ENCODE data around the gene PML. TPM values are rescaled to one million over a fixed set of nuclear protein-coding genes. Genes with fewer than 3 reads are reported as not detected.

The PML gene
- total and polyA plus RNA-seq, 12 donors = 17.9 to 50.1 (median 22.5) TPM

DNA sequence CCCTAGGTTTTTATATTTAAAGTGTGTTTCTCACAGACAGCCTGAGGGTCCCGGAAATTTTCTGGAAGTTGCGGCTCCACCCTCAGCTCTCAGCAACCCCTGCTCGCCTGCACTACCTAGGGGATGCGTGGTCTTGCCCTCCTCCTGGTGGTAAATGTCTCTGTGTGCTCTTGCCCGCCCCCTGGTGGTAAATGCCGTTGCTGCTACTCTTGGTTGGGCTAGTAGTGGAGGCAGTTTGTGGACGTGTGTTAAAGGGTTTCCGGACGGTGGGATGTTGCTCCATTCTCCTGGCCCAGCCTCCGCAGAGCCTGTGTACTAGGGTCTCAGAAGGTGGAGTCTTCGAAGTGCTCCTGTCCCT, 29.8 kb upstream of the PML start:
- WGBS, 2 donors = 8 to 9% methylated on average over 11 of the region's 11 CpGs
- no peaks in the 10 kb centered on the region for H3K36me3 ChIP-seq
- TF ChIP-seq, protein P1, sequence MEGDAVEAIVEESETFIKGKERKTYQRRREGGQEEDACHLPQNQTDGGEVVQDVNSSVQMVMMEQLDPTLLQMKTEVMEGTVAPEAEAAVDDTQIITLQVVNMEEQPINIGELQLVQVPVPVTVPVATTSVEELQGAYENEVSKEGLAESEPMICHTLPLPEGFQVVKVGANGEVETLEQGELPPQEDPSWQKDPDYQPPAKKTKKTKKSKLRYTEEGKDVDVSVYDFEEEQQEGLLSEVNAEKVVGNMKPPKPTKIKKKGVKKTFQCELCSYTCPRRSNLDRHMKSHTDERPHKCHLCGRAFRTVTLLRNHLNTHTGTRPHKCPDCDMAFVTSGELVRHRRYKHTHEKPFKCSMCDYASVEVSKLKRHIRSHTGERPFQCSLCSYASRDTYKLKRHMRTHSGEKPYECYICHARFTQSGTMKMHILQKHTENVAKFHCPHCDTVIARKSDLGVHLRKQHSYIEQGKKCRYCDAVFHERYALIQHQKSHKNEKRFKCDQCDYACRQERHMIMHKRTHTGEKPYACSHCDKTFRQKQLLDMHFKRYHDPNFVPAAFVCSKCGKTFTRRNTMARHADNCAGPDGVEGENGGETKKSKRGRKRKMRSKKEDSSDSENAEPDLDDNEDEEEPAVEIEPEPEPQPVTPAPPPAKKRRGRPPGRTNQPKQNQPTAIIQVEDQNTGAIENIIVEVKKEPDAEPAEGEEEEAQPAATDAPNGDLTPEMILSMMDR (IDR thresholded peaks at IDR 0.05) = peak; percentile 92 to 98 (median 95)
- no peak overlapping the region for H3K4me3 ChIP-seq
- peak; percentile 86 to 87 for DNase-seq
- peak overlapping the region in 1 of 10 donors; percentile 32 for H3K27ac ChIP-seq
- intact Hi-C loops (cut with DNase I) = loop anchor here in 7 of 10 donors (1.0 to 10.0 kb wide), 5 partner anchors 13 to 92 kb away; partner anchors contain the start of gene TBC1D21 (in 2 of the 7)
- H3K27me3 ChIP-seq = peaks cover 0 to 4% (median 0%) of the 10 kb centered on the region in 7 donors
- peaks cover 0 to 21% (median 5%) of the 10 kb centered on the region in 9 donors for H3K4me1 ChIP-seq
- peak; percentile 89 to 96 (median 92) for ATAC-seq
- no peaks in the 10 kb centered on the region for H3K9me3 ChIP-seq

GRCh38 chr15:73965094-73965757, 29.3 kb upstream of the PML start:
- peak in 5 of 8 donors; percentile 24 to 53 (median 45) for ATAC-seq
- peak overlapping the region in 1 of 10 donors; percentile 32 for H3K27ac ChIP-seq
- H3K27me3 ChIP-seq = peaks cover 0 to 4% (median 0%) of the 10 kb centered on the region in 7 donors
- intact Hi-C loops (cut with DNase I) = loop anchor here in 4 of 10 donors (2.0 to 10.0 kb wide), 2 partner anchors 14 to 70 kb away; no protein-coding TSS in a partner anchor
- no peak overlapping the region for H3K4me3 ChIP-seq
- H3K9me3 ChIP-seq = no peaks in the 10 kb centered on the region
- 41% methylated on average over 13 of the region's 13 CpGs for WGBS, 2 donors
- TF ChIP-seq, protein P1 (IDR thresholded peaks at IDR 0.05) = peak in 4 of 9 donors; percentile 2 to 45 (median 8)
- H3K4me1 ChIP-seq = peaks cover 0 to 19% (median 5%) of the 10 kb centered on the region in 9 donors
- no peaks in the 10 kb centered on the region for H3K36me3 ChIP-seq
- DNase-seq = no peak

GRCh38 chr15:73965758-73966113, 28.8 kb upstream of the PML start:
- intact Hi-C loops (cut with DNase I) = loop anchor here in 4 of 10 donors (2.0 to 10.0 kb wide), 2 partner anchors 15 to 71 kb away; no protein-coding TSS in a partner anchor
- WGBS, 2 donors = 62 to 70% methylated on average over 2 of the region's 2 CpGs
- Histone ChIP-seq H3K4me3 (no peak overlapping the region), H3K27ac (no peak overlapping the region), H3K4me1 (peaks cover 0 to 19% (median 5%) of the 10 kb centered on the region in 9 donors), H3K27me3 (peaks cover 0 to 4% (median 0%) of the 10 kb centered on the region in 7 donors), H3K9me3 (no peaks in the 10 kb centered on the region), H3K36me3 (no peaks in the 10 kb centered on the region)
- TF ChIP-seq, protein P1 (IDR thresholded peaks at IDR 0.05) = no peak
- ATAC-seq (no peak), DNase-seq (no peak)

DNA sequence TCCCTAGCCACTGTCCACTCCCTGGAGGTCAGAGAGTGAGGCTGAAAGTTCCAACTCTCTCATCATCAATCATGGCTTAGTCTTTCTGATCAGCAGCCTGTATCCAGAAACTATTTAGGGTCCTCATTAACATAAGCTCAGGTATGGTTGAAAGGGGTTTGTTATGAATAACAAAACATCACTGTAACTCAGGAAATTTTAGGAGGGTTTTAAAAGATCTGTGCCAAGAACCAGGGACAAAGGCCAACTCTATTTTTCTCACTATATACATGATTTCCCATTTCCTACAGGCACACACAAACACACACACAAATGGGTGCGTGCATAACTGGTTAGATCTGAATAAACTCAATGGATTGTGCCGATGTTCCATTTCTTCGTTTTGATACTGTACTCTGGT, 26.1 kb upstream of the PML start:
- intact Hi-C loops (cut with DNase I) = loop anchor here in 2 of 10 donors (10.0 kb wide), 1 partner anchor 74 kb away; no protein-coding TSS in a partner anchor
- 92 to 93% methylated on average over 3 of the region's 3 CpGs for WGBS, 2 donors
- Histone ChIP-seq H3K4me1 (peaks cover 0 to 30% (median 14%) of the 10 kb centered on the region in 9 donors), H3K27me3 (peaks cover 0 to 4% (median 0%) of the 10 kb centered on the region in 7 donors), H3K27ac (no peak overlapping the region), H3K36me3 (no peaks in the 10 kb centered on the region), H3K4me3 (no peak overlapping the region), H3K9me3 (no peaks in the 10 kb centered on the region)
- no peak for DNase-seq
- ATAC-seq = no peak
- TF ChIP-seq, protein P1 (IDR thresholded peaks at IDR 0.05) = no peak
